NCI-H69 (cell line): ENCODE measurements around the gene PCNX1.

Experiments used
- DNase-seq: peaks from one replicate; lab custom pipeline; 2025; lab: John Stamatoyannopoulos, UW

PCNX1 gene

DNA sequence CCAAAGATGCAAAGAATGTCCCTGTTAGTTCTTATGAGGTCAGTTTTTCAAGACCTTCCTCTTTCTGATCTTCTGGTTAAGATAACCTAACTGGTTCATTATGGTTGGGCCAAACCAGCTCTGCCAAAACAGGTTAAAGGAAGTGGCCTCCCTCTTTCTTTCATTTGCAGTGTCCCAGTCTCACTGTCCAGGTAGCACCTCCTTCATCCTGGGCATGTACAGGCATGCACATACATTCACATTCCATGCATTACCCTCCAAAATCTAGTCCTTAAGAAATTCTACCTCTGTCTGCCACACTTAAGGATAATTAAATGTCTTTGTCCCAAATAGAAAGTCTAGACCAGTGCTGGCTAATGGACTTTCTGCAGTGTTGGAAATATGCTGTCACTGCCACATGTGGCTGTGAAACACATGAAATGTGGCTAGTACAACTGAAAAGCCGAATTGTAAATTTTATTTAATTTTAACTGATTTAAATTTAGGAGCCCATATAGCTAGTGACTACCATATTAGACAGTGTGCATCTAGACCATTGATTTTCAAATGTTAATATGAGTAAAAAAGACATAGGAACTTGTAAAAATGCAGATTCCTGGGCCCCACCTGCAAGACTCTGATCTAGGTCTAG lies 169.3 kb downstream of the PCNX1 start:
- DNase-seq: no peak

DNA sequence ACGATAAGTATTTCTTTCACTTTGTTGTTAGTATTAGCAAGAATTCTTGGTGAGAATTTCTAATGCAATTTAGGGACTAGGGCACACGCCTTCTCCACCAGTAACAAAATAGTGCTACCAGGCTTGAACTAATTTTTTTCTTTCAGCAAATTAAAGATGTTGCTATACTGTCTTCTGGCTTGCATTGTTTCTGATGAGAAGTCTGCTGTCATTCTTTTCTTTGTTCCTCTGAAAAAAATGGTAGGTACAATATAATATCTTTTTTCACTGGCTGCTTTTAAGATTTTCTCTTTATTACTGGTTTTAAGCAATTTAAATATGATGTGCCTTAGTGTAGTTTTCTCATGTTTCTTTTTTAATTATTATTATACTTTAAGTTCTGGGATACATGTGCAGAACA lies 171.2 kb downstream of the PCNX1 start:
- DNase-seq: no peak

DNA sequence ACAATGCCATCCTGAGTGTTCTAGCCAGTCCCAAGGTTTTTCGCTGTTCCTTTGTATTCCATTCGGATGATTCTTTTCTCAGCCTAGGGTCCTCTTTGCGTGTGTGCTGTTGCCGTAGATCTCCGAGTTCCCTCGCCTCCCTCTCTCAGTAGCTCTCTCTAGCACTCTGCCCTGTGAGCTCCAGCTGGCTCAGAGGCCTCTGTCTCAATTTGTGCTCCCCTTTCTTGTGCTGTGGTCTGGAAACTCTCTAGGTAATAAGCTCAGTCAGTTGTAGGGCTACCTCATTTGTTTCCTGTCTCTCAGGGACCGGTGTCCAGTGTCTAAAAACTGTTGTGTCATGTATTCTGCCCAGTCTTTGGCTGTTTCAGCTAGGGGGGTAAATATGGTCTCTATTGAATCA lies 179.3 kb downstream of the PCNX1 start:
- DNase-seq: no peak

DNA sequence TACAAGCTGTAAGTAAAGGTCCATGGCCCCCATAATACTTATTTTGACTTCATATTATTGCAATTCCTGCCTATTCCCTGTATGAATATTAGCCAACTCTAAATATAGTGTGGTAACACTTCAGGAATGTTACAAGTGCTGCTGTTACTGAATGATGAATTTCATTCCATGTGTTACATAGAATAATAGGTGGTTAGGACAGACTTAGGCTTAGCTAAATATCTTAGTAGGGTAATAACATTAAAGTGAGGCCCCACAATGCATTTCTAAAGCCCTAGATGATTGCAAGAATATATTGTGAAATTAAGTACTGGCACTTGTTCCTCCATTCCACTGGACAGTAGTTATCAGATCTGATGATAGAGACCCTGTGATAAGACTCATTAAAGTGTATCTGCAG lies 182.7 kb downstream of the PCNX1 start:
- DNase-seq: no peak

DNA sequence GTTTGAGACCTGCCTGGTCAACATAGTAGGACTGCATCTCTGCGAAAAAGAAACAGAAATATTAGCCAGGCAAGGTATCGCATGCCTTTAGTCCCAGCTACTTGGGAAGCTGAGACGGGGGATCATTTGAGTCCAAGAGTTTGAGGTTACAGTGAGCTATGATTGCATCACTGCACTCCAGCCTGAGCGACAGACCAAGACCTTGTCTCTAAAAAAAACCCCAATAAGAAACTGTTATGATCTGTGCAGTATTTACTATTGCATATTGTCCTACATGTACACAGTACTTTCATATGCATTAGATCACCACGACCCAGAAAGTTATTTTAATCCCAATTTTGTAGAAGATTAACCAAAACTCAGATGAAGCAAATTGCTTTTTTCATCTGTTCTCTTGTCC lies 187.5 kb downstream of the PCNX1 start:
- no peak for DNase-seq

DNA sequence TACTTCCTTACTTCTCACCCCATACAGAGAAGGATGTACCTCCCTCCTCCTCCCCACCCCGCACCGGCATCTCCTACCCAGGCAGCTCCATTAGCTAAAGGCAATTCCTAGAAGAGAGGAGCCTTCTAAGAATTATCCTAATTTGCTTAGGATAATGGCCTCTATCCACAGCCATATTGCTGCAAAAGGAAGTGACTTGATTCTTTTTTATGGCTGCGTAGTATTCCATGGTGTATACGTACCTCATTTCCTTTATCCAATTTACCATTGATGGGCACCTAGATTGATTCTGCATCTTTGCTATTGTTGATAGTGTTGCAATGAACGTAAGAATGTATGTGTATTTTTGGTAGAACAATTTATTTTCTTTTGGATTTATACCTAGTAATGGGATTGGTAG lies 189.7 kb downstream of the PCNX1 start:
- DNase-seq: no peak

DNA sequence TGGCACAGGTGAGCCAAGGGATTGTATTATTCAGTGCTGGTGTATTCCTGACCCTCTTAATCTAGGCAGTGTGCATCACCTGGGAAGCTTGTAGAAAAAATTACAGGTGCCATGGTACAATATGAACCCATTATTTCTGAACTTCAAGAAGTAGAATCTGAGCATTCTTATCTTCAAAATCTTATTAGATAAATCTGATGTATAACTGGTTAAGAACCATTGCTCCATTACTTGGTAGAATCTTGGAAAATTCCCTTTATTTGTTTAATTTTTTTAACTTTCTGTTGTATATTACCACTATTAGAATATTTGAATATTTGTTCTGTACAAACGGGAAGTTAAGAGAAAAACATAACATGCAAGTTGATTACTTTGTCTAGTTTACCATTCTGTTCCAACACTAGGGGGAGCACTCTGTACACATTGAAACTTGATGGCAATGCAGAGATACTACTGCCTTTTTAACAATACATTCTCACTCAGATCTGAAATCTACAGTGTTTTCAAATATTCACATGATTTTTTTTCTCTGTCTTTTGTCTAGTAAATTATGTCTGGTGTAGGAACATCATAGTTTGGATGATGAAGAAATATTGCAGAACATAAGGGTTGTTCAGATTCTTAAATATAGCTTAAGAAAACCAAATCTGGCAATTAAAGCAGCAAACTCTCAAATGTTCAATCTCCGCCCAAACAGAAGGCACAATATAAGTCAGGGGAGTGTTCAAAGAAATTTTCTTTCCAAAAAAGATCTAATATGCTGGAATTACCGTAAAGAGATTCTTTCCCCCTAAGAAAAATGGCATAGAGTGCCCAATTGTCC lies 196.6 kb downstream of the PCNX1 start:
- DNase-seq: peak; percentile 76

DNA sequence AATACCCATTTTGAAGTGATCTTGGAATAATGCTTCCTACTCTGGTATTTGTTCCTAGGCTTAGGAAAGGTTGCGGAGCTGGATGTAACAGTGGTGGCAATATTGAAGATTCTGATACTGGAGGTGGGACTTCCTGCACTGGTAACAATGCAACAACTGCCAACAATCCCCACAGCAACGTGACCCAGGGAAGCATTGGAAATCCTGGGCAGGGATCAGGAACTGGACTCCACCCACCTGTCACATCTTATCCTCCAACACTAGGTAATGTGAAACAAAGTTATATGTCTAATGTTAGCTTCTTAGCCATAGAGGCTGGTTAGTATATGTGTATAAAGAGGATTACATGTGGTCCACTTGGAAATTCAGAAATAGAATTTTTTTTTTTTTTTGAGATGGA lies 197.9 kb downstream of the PCNX1 start:
- DNase-seq: no peak

DNA sequence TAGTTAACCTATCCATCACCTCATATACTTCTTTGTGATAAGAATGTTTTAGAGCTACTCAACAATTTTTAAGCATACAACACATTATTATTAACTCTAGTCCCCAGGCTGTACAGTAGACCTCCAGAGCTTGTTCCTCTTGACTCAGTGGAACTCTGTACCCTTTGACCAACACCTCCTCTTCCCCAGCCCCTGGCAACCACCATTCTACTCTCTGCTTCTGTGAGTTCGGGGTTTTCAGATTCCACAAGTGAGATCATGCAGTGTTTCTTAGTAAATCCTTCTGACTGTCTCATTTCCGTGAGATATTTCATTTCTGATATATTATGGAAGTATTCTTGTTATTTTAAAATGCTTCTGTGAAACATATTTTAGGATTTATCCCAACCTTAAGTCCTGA lies 200.7 kb downstream of the PCNX1 start:
- no peak for DNase-seq

DNA sequence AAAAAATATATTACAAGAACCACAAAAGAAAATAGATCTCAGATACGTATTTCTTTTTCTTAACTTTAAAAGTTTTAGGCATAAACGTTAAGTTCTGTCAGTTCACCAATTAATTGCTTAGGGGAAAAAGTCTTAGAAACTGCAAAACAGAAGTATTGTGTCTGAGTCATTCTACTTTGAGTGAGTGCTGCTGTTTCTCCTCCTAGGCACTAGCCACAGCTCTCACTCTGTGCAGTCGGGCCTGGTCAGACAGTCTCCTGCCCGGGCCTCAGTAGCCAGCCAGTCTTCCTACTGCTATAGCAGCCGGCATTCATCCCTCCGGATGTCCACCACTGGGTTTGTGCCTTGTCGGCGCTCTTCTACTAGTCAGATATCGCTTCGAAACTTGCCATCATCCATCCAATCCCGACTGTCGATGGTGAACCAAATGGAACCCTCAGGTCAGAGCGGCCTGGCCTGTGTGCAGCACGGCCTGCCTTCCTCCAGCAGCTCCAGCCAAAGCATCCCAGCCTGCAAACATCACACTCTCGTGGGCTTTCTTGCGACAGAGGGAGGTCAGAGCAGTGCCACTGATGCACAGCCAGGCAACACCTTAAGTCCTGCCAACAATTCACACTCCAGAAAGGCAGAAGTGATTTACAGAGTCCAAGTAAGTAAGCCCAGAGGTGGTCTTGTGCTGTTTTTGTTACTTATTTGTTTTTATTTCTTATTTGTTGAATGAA lies 201.3 kb downstream of the PCNX1 start:
- no peak for DNase-seq

DNA sequence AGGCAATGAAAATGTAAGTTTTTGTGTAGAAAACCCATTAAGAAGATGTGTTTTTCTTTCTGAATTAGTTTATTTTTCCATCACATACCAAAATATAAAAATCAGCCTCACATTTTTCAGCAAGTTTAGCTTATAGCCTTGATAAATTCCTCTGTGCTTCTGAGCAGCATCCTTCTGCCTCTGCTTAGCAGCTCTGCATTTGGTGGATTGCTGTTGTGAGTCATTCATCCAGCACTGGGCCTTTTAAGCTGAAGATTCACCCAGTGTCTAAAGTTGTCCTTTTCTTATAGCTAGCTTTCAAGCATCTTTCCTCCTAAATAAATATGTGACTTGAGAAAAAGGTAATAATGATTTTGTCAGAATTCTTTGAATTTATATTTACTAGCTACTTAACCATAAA lies 206.1 kb downstream of the PCNX1 start:
- no peak for DNase-seq

DNA sequence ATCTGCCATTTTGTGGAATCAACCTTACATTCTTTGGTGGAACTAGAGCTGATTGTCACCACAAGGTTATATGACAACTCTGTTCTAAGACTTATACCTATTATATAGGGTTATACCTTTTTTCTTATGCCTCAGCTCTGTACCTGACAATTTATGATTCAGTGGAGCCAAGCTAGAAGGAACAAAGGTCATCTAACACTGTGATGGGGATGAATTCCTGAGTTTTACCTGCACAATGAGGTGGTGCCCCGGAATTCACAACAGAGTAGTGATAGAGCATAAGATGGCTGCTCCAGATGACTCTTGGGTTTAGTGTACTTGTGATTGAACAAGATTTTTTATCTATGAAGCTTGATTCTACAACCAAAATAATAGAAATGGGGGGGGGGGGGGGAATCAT lies 207.3 kb downstream of the PCNX1 start:
- DNase-seq: no peak

DNA sequence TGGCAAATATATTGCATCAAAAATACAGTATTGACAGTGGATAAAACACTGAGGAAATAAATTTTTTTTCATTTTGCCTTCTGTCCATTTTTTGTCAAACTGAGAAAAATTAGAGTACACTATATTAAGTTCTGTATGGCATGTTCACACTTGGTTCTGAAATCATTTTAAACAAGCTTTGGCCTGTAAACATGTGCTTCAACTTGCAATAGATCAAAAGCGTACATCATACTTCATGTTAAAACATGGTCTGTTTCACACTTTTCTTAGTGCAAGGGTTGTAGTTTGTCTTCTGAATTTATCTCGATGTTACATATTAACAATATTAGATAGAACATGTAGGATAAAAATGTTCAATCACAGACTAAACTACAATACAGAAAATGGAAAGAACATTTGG lies 208.0 kb downstream of the PCNX1 start:
- no peak for DNase-seq

DNA sequence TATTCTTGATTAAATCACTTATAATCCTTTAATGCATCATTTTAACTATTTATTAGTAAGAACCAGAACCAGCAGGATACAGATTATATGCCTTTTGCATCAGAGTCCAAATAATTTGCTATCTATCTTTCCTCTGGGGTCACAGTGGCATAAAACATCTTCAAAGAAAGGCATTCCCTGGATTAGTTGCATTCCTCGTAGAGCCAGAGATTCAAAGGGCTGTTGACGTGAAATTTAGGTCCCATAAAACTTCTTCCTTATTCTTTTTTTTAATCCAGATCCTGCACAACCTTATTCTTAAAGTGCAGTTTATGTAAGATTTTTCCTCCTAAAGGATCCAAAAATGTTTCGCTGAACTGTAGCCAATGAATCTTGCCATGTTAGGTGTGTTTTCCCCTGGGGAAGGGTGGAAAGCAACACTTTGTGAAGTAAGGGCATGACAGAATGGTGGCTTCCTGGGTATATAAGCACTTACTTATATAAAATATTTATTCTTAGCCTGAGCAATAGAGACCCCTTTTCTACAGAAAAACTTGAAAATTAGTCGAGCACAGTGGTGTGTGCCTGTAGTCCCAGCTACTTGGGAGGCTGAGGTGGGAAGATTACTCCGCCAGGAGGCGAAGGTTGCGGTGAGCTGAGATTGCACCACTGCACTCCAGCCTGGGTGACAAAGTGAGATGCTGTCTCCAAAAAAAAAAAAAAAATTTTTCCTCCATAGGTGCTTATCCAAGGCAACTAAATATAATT lies 208.7 kb downstream of the PCNX1 start:
- no peak for DNase-seq

DNA sequence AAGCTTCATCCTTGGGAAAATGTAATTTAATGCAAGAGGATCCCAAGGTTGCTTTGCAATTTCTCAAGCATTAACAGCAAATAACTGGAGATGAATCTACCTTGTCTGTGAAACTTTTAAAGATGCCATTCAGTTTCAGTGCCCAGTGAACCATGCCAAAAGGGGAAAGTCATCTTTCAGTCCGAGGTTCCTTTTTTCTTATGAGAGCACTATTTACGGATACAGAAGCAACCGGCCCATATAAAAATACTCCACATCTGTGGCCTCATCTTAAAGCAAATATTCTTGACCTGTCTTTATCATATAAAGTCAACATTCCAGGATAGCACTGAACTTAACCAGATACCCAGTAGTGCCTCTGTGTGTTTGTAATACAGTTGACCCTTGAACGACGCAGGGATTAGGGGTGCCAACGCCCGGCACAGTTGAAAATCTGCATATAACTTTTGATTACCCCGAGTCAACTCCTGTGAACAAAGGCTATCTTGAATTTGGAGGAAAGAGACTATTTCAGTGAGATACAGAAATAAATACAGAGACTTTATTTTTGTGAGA lies 209.4 kb downstream of the PCNX1 start:
- DNase-seq: no peak

DNA sequence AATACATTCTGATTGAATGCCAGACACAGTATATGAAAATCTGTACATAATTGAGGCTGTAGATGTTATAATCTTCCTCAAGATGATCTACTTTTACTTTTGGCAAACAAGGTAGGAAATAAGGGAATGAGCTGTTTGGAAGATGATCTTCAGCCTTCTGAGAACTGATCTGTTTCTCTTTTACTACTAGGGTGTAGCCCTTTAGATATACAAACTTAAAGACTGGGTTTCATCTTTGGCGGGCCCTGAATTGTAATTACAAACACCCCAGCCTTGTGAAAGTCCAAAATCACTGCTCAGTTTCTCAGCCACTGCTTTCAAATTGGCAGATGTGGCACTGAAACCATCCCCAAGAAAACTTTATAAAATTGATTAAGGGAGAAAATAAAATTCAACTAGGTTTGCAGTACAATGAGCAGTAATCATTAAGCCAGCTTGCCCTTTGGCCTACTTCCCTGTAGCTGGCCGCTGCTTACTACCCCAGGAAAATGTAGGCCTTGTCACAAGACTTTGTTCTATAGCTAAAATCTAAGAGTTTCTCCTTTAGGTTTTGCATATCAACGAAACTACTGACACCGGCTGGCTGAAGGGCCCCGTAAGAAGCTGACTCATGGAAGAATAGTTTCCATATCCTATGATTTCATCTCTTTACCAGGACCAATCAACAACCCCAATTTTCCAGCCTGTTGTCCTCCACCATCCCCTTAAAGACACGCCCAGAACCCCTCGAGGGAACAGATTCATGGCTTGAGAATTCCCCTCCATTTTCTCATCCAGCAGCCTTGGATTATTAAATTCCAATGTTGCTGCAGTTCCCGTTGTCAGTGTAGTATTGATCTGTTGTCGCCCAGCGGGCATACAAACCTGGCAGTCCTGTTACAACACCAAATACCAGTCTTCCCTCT lies 210.8 kb downstream of the PCNX1 start:
- DNase-seq: no peak

DNA sequence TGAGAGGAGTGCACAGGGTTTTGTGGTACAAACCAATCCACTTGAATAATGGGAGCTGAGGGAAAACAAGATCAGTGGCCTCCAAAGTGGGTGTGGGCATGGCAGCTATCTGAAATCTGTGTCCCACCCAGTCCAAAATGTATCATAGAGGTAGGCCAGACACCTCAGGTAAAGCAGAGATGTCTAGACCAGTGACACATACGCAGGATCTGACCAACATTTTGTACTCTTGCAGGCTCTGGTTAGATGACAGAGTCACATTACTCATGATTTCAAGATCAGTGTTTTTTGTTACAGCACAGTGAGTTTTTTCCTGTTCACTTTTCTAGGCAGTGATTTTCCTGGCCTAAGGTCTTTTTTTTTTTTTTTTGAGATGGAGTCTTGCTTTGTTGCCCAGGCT lies 211.8 kb downstream of the PCNX1 start:
- no peak for DNase-seq

DNA sequence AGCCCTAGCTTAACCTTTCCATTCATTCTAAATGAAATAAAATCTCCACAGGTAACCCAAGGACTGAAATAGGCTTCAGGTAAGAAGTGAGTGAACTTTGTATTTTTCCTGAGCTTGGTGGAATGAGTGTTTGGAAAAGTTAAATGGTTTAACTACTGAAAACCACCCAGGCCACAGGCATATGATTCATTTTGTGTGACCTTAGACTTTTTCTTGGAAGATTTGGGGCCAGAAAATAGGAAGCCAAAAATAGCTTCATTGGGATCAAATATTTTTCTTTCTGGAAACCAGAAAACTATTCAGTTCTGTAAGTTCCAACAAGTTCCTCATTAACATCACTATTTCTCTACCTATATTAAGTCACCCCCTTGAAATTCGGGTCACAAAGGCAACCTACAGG lies 212.6 kb downstream of the PCNX1 start:
- DNase-seq: no peak

DNA sequence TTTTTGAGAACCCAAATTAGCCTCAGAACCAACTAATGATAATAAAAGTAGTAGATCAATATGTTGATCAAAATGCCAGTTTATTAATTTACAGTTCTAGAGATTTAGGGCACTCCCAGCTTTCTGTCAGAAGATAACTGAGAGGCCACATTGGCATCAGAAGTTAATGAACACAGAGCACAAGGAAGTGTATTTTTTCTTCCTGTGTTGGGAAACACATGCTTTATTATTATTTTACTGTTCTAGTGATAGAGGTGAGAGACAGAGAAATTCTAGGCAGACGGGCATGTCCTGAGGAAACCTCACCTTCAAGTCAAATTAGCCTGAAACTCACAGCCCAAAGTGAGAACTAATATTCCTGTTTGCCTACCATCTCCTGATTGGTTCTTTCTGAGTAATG lies 213.7 kb downstream of the PCNX1 start:
- DNase-seq: no peak

DNA sequence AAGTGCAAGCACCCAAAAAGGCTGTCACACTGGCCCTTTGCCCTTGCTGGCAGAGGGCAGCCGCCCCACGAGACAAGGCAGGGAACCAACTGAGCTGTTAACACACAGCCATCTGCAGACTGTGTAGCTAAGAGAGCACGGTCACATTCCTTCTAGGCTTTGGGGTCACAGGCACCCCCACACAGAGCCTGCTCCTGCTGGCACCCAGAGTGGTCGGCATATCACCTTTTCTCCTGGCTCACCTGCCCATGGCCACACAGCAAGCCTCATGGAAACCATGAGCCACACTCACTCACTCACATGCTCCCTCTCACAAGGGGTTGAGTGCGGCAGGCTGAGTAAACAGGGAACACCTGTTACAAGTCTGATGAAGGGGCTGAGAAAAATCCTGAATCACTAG lies 214.5 kb downstream of the PCNX1 start:
- peak; percentile 24 for DNase-seq
